GM19025 (cell line): ENCODE measurements around the gene WEE1.
"Not testable (repeated sequence)": the region's sequence is repeated elsewhere in the genome, so short reads cannot be mapped to it uniquely, and the experiment has no call there.

ENCODE experiments used
- ATAC-seq: cut with Tn5 transposase; IDR thresholded peaks from one replicate; pipeline ENCODE4 v1.9.1; 2021; ENCODE audit warnings: mild to moderate bottlenecking, low read depth, moderate library complexity; ENCODE audit not compliant: unreplicated experiment

The WEE1 gene

GRCh38 chr11:9590717-9591116 is 17.2 kb downstream of the WEE1 start:
- ATAC-seq, result no peak

- no peak for ATAC-seq
Measured at GRCh38 chr11:9594267-9595046, 21.0 kb downstream of the WEE1 start.

- no peak for ATAC-seq
Measured at GRCh38 chr11:9596926-9597464, 23.5 kb downstream of the WEE1 start.

GRCh38 chr11:9600166-9600565 is 26.7 kb downstream of the WEE1 start:
- ATAC-seq, result no peak

GRCh38 chr11:9600644-9601036 is 27.2 kb downstream of the WEE1 start:
- peak; percentile 34 for ATAC-seq

- peak; percentile 87 for ATAC-seq
Measured at GRCh38 chr11:9601037-9601875, 27.8 kb downstream of the WEE1 start.

- no peak for ATAC-seq
Measured at GRCh38 chr11:9601876-9602199, 28.4 kb downstream of the WEE1 start.

GRCh38 chr11:9603214-9603613 is 29.7 kb downstream of the WEE1 start:
- ATAC-seq, result not testable (repeated sequence)

- no peak for ATAC-seq
Measured at GRCh38 chr11:9604134-9604533, 30.7 kb downstream of the WEE1 start.

GRCh38 chr11:9605742-9606141 is 32.3 kb downstream of the WEE1 start:
- no peak for ATAC-seq

- no peak for ATAC-seq
Measured at GRCh38 chr11:9606809-9607510, 33.5 kb downstream of the WEE1 start.

- no peak for ATAC-seq
Measured at GRCh38 chr11:9607511-9607899, 34.0 kb downstream of the WEE1 start.

- no peak for ATAC-seq
Measured at GRCh38 chr11:9609002-9609759, 35.7 kb downstream of the WEE1 start.

- ATAC-seq, result no peak
Measured at GRCh38 chr11:9609841-9610240, 36.4 kb downstream of the WEE1 start.

GRCh38 chr11:9613118-9613829 is 39.8 kb downstream of the WEE1 start:
- ATAC-seq, result peak; percentile 30

GRCh38 chr11:9613830-9614762 is 40.6 kb downstream of the WEE1 start:
- peak; percentile 68 for ATAC-seq

- peak; percentile 42 for ATAC-seq
Measured at GRCh38 chr11:9615031-9615451, 41.6 kb downstream of the WEE1 start.

- no peak for ATAC-seq
Measured at GRCh38 chr11:9616042-9616675, 42.7 kb downstream of the WEE1 start.
